ENCODE results near the gene GTF3C2. TPM values are rescaled to one million over a fixed set of nuclear protein-coding genes. Genes with fewer than 3 reads are reported as not detected.

The GTF3C2 gene
- total and polyA plus RNA-seq, 10 of the 15 experiments (the other 5 are each of a cell fraction or from before 2014, with no cell fraction given): 45.9 to 105 (median 80.3) TPM

GRCh38 chr2:27363933-27364332 is 7.4 kb upstream of the GTF3C2 start:
- Histone ChIP-seq H3K9ac (ENCODE audit: control insufficient read depth, insufficient read depth, low read length) (no peak overlapping the region), H3K4me1 (ENCODE audit: control insufficient read depth, insufficient read depth, low read length) (peaks cover 2% of the 10 kb centered on the region; the same call in 1 of the 2 replicates), H3K27me3 (replicated peaks in 1 of 2; ENCODE audit: control insufficient read depth in 2 of 2, insufficient read depth in 2 of 2, low read length in 1 of 2) (no peaks in the 10 kb centered on the region), H3K79me2 (ENCODE audit: control insufficient read depth, insufficient read depth, low read length) (peaks cover under 1% of the 10 kb centered on the region; the same call in 1 of the 2 replicates), H3K9me3 (replicated peaks; ENCODE audit: control insufficient read depth, insufficient read depth, low read length) (no peaks in the 10 kb centered on the region), H3K4me3 (no peak overlapping the region), H4K20me1 (ENCODE audit: control insufficient read depth, insufficient read depth) (no peaks in the 10 kb centered on the region), H3K27ac (ENCODE audit: control insufficient read depth, insufficient read depth) (no peak overlapping the region), H3K36me3 (ENCODE audit: control insufficient read depth in 2 of 2, insufficient read depth in 2 of 2, low read length in 1 of 2) (peaks cover 5 to 16% of the 10 kb centered on the region in 2 experiments), H2AFZ (ENCODE audit: control insufficient read depth, low read depth, low read length) (no peak overlapping the region), H3K4me2 (ENCODE audit: control insufficient read depth, insufficient read depth) (no peak overlapping the region)
- RAD21 ChIA-PET (ENCODE audit: unreplicated experiment): interaction anchor here (0.7 kb wide), 1 partner anchor 67 kb away, joined by 3 read pairs; no protein-coding TSS in a partner anchor
- ATAC-seq (no peak), DNase-seq (ENCODE audit: low read depth, low spot score) (no peak), FAIRE-seq (no peak)
- 47% methylated on average over 2 of the region's 2 CpGs for WGBS (ENCODE audit: insufficient coverage, insufficient replicate concordance, low lambda C conversion rate, missing lambda C conversion rate)
- in situ Hi-C loops (cut with MboI) (no loop called here), intact Hi-C loops (cut with micrococcal nuclease; ENCODE audit: unreplicated experiment) (no loop called here)
- CTCF ChIA-PET: no interaction called here
- SMC1A ChIA-PET (ENCODE audit: uncharacterized antibody, unreplicated experiment): no interaction called here
- POLR2A ChIA-PET: no interaction called here
- TF ChIP-seq ATF2 (IDR thresholded peaks at IDR 0.05; ENCODE audit: low read length) (no peak), STAT1 (conservative IDR thresholded peaks at IDR 0.05) (no peak), NR2C1 (IDR thresholded peaks at IDR 0.05) (no peak), YBX1 (IDR thresholded peaks at IDR 0.05) (no peak), PAX8 (IDR thresholded peaks at IDR 0.05) (no peak)
- TF ChIP-seq, protein P1, sequence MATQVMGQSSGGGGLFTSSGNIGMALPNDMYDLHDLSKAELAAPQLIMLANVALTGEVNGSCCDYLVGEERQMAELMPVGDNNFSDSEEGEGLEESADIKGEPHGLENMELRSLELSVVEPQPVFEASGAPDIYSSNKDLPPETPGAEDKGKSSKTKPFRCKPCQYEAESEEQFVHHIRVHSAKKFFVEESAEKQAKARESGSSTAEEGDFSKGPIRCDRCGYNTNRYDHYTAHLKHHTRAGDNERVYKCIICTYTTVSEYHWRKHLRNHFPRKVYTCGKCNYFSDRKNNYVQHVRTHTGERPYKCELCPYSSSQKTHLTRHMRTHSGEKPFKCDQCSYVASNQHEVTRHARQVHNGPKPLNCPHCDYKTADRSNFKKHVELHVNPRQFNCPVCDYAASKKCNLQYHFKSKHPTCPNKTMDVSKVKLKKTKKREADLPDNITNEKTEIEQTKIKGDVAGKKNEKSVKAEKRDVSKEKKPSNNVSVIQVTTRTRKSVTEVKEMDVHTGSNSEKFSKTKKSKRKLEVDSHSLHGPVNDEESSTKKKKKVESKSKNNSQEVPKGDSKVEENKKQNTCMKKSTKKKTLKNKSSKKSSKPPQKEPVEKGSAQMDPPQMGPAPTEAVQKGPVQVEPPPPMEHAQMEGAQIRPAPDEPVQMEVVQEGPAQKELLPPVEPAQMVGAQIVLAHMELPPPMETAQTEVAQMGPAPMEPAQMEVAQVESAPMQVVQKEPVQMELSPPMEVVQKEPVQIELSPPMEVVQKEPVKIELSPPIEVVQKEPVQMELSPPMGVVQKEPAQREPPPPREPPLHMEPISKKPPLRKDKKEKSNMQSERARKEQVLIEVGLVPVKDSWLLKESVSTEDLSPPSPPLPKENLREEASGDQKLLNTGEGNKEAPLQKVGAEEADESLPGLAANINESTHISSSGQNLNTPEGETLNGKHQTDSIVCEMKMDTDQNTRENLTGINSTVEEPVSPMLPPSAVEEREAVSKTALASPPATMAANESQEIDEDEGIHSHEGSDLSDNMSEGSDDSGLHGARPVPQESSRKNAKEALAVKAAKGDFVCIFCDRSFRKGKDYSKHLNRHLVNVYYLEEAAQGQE (IDR thresholded peaks at IDR 0.05; ENCODE audit: low read depth, low read length): no peak
- TF ChIP-seq, protein P2, sequence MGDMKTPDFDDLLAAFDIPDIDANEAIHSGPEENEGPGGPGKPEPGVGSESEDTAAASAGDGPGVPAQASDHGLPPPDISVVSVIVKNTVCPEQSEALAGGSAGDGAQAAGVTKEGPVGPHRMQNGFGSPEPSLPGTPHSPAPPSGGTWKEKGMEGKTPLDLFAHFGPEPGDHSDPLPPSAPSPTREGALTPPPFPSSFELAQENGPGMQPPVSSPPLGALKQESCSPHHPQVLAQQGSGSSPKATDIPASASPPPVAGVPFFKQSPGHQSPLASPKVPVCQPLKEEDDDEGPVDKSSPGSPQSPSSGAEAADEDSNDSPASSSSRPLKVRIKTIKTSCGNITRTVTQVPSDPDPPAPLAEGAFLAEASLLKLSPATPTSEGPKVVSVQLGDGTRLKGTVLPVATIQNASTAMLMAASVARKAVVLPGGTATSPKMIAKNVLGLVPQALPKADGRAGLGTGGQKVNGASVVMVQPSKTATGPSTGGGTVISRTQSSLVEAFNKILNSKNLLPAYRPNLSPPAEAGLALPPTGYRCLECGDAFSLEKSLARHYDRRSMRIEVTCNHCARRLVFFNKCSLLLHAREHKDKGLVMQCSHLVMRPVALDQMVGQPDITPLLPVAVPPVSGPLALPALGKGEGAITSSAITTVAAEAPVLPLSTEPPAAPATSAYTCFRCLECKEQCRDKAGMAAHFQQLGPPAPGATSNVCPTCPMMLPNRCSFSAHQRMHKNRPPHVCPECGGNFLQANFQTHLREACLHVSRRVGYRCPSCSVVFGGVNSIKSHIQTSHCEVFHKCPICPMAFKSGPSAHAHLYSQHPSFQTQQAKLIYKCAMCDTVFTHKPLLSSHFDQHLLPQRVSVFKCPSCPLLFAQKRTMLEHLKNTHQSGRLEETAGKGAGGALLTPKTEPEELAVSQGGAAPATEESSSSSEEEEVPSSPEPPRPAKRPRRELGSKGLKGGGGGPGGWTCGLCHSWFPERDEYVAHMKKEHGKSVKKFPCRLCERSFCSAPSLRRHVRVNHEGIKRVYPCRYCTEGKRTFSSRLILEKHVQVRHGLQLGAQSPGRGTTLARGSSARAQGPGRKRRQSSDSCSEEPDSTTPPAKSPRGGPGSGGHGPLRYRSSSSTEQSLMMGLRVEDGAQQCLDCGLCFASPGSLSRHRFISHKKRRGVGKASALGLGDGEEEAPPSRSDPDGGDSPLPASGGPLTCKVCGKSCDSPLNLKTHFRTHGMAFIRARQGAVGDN (IDR thresholded peaks at IDR 0.05): no peak
- TF ChIP-seq, protein P3, sequence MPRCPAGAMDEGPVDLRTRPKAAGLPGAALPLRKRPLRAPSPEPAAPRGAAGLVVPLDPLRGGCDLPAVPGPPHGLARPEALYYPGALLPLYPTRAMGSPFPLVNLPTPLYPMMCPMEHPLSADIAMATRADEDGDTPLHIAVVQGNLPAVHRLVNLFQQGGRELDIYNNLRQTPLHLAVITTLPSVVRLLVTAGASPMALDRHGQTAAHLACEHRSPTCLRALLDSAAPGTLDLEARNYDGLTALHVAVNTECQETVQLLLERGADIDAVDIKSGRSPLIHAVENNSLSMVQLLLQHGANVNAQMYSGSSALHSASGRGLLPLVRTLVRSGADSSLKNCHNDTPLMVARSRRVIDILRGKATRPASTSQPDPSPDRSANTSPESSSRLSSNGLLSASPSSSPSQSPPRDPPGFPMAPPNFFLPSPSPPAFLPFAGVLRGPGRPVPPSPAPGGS (IDR thresholded peaks at IDR 0.05; ENCODE audit: borderline replicate concordance, insufficient read depth, low read depth, low read length, poor library complexity, severe bottlenecking): no peak
- TF ChIP-seq, protein P4, sequence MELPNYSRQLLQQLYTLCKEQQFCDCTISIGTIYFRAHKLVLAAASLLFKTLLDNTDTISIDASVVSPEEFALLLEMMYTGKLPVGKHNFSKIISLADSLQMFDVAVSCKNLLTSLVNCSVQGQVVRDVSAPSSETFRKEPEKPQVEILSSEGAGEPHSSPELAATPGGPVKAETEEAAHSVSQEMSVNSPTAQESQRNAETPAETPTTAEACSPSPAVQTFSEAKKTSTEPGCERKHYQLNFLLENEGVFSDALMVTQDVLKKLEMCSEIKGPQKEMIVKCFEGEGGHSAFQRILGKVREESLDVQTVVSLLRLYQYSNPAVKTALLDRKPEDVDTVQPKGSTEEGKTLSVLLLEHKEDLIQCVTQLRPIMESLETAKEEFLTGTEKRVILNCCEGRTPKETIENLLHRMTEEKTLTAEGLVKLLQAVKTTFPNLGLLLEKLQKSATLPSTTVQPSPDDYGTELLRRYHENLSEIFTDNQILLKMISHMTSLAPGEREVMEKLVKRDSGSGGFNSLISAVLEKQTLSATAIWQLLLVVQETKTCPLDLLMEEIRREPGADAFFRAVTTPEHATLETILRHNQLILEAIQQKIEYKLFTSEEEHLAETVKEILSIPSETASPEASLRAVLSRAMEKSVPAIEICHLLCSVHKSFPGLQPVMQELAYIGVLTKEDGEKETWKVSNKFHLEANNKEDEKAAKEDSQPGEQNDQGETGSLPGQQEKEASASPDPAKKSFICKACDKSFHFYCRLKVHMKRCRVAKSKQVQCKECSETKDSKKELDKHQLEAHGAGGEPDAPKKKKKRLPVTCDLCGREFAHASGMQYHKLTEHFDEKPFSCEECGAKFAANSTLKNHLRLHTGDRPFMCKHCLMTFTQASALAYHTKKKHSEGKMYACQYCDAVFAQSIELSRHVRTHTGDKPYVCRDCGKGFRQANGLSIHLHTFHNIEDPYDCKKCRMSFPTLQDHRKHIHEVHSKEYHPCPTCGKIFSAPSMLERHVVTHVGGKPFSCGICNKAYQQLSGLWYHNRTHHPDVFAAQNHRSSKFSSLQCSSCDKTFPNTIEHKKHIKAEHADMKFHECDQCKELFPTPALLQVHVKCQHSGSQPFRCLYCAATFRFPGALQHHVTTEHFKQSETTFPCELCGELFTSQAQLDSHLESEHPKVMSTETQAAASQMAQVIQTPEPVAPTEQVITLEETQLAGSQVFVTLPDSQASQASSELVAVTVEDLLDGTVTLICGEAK (IDR thresholded peaks at IDR 0.05; ENCODE audit: borderline replicate concordance): no peak
- no TSS peak for BruUV-seq (replicated peaks)

Measured in GM12878 (cell line).